NCI-H446 treated with DMSO at 0.1 percent for 48 hours (cell line): ENCODE data around the gene IL1R2.

Source experiments
- DNase-seq: peaks from one replicate; lab custom pipeline; 2025; lab: John Stamatoyannopoulos, UW

Gene IL1R2

GRCh38 chr2:101975171-101975870 lies 16.4 kb upstream of the IL1R2 start:
- DNase-seq: no peak

- no peak for DNase-seq
Measured at GRCh38 chr2:101976891-101977290, 14.9 kb upstream of the IL1R2 start.

- DNase-seq: no peak
Measured at GRCh38 chr2:101980368-101980767, 11.4 kb upstream of the IL1R2 start.

- DNase-seq: no peak
Measured at GRCh38 chr2:101981066-101981465, 10.7 kb upstream of the IL1R2 start.

- DNase-seq: no peak
Measured at GRCh38 chr2:101981504-101981903, 10.3 kb upstream of the IL1R2 start.

GRCh38 chr2:101982495-101983029 lies 9.2 kb upstream of the IL1R2 start:
- DNase-seq: no peak

- DNase-seq: peak; percentile 2
Measured at GRCh38 chr2:101983486-101983885, 8.3 kb upstream of the IL1R2 start.

- no peak for DNase-seq
Measured at GRCh38 chr2:101983928-101984327, 7.8 kb upstream of the IL1R2 start.

- no peak for DNase-seq
Measured at GRCh38 chr2:101984656-101985055, 7.1 kb upstream of the IL1R2 start.

- DNase-seq: no peak
Measured at GRCh38 chr2:101985101-101985792, 6.5 kb upstream of the IL1R2 start.

- no peak for DNase-seq
Measured at GRCh38 chr2:101985793-101986164, 6.0 kb upstream of the IL1R2 start.

- no peak for DNase-seq
Measured at GRCh38 chr2:101986376-101986775, 5.4 kb upstream of the IL1R2 start.

GRCh38 chr2:101986804-101987740 lies 4.7 kb upstream of the IL1R2 start:
- DNase-seq: no peak

GRCh38 chr2:101987832-101988231 lies 3.9 kb upstream of the IL1R2 start:
- no peak for DNase-seq

- no peak for DNase-seq
Measured at GRCh38 chr2:101988541-101988940, 3.2 kb upstream of the IL1R2 start.

- no peak for DNase-seq
Measured at GRCh38 chr2:101989740-101990460, 1.9 kb upstream of the IL1R2 start.

GRCh38 chr2:101993772-101994171 lies 2.0 kb downstream of the IL1R2 start:
- DNase-seq: no peak

- no peak for DNase-seq
Measured at GRCh38 chr2:101995019-101995418, 3.3 kb downstream of the IL1R2 start.

- DNase-seq: no peak
Measured at GRCh38 chr2:101995804-101996203, 4.0 kb downstream of the IL1R2 start.

GRCh38 chr2:101998556-101998895 lies 6.8 kb downstream of the IL1R2 start:
- no peak for DNase-seq

- no peak for DNase-seq
Measured at GRCh38 chr2:101998896-101999789, 7.4 kb downstream of the IL1R2 start.
